ENCODE data around the gene PCLO.

DNA sequence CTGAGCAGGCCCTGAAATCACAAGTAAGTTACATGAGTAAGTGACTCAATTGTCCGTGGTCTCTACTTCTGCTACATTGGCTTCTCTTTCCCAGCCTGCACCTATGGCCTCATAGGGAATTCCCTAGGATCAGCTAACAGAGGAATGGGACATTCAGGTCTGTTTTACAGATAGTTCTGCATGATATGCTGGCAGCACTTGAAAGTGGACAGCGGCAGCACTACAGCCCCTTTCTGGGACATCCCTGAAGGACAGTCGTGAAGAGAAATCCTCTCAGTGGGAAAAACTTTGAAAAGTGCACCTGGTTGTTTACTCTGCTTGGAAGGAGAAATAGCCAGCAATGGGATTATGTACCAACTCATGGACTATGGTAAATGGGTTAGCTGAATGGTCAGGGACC is 426.1 kb downstream of the PCLO start:
- TF ChIP-seq, protein P1, sequence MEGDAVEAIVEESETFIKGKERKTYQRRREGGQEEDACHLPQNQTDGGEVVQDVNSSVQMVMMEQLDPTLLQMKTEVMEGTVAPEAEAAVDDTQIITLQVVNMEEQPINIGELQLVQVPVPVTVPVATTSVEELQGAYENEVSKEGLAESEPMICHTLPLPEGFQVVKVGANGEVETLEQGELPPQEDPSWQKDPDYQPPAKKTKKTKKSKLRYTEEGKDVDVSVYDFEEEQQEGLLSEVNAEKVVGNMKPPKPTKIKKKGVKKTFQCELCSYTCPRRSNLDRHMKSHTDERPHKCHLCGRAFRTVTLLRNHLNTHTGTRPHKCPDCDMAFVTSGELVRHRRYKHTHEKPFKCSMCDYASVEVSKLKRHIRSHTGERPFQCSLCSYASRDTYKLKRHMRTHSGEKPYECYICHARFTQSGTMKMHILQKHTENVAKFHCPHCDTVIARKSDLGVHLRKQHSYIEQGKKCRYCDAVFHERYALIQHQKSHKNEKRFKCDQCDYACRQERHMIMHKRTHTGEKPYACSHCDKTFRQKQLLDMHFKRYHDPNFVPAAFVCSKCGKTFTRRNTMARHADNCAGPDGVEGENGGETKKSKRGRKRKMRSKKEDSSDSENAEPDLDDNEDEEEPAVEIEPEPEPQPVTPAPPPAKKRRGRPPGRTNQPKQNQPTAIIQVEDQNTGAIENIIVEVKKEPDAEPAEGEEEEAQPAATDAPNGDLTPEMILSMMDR (optimal IDR thresholded peaks at IDR 0.05 in 1 of 3, IDR thresholded peaks at IDR 0.05 in 1 of 3, conservative IDR thresholded peaks at IDR 0.05 in 1 of 3; ENCODE audit: extremely low read depth in 1 of 3, insufficient read depth in 2 of 3, low read length in 3 of 3): no peak
- no peak for TF ChIP-seq EZH2 (IDR thresholded peaks at IDR 0.05; ENCODE audit: low read length)

Measured in keratinocyte (primary cell).